Tibial nerve (tissue), 4 donors: ENCODE data around the gene VWA2.

Source experiments
- EP300 ChIP-seq, 2 donors: sonication (generic); formaldehyde crosslinking; IDR thresholded peaks; one replicate each; pipeline ENCODE4 v1.6.1; 2017; ENCODE audit warnings: antibody characterized with exemption in 2 of 2, mild to moderate bottlenecking in 1 of 2
- POLR2A ChIP-seq, 2 donors: fragments of 450-650 bp; IDR thresholded peaks; one replicate each; pipeline ENCODE4 v1.6.1; 2017; ENCODE audit warnings: antibody characterized with exemption in 2 of 2, mild to moderate bottlenecking in 2 of 2, moderate library complexity in 2 of 2
- TF ChIP-seq, protein P1 (sequence below), 5 experiments: fragments of 200-600 bp in 3 of 5; fragments of 450-650 bp in 2 of 5; sonication (generic) in 3 of 5; IDR thresholded peaks; one replicate each; pipeline ENCODE4 v1.5.1; 2016 to 2019; ENCODE audit warnings: antibody characterized with exemption in 5 of 5, mild to moderate bottlenecking in 3 of 5, moderate library complexity in 2 of 5

DNA sequence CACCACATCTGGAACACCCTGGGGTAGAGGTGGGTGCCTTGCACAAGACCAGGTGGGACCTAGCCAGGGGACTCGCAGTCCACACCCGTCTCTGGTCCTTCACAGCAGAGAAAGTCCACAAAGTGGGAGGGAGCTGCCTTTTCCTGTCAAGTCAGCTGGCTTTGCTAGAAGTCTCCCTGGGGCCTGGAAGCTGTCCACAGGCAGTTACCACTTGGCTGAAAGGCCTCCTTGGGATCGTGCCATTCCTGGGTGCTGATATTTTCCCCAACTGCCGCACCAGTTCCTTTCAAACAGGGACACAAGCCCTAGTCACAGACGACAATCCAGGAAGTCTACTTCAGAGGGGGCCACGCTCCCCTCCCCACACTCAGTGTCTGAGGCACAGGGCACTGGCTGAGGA, 89.8 kb downstream of the VWA2 start:
- TF ChIP-seq POLR2A (IDR thresholded peaks at IDR 0.05), result no peak
- TF ChIP-seq, protein P1, sequence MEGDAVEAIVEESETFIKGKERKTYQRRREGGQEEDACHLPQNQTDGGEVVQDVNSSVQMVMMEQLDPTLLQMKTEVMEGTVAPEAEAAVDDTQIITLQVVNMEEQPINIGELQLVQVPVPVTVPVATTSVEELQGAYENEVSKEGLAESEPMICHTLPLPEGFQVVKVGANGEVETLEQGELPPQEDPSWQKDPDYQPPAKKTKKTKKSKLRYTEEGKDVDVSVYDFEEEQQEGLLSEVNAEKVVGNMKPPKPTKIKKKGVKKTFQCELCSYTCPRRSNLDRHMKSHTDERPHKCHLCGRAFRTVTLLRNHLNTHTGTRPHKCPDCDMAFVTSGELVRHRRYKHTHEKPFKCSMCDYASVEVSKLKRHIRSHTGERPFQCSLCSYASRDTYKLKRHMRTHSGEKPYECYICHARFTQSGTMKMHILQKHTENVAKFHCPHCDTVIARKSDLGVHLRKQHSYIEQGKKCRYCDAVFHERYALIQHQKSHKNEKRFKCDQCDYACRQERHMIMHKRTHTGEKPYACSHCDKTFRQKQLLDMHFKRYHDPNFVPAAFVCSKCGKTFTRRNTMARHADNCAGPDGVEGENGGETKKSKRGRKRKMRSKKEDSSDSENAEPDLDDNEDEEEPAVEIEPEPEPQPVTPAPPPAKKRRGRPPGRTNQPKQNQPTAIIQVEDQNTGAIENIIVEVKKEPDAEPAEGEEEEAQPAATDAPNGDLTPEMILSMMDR (IDR thresholded peaks at IDR 0.05), result no peak
- TF ChIP-seq EP300 (IDR thresholded peaks at IDR 0.05), result no peak
